HepG2 (cell line): ENCODE measurements around the gene INTS7. TPM values are rescaled to one million over a fixed set of nuclear protein-coding genes. Genes with fewer than 3 reads are reported as not detected.

Source experiments
- ATAC-seq: fragments of 200-7000 bp; cut with Tn5 transposase; 3 replicates; pipeline ENCODE4 v1.9.1; 2020; ENCODE audit warnings: mild to moderate bottlenecking, moderate library complexity
- BruUV-seq: library from RNA; stranded (reverse); fragments of 400-500 nt; replicated peaks from 2 replicates; lab custom pipeline; 2021; lab: Mats Ljungman, UMichigan
- CTCF ChIA-PET: fragments of 300-600 bp; formaldehyde crosslinking; extraction: SDS; loops from one replicate; lab custom pipeline; 2021; ENCODE audit warnings: low total read pairs, inconsistent platforms, low intra/inter-chr PET ratio; lab: Yijun Ruan, JAX
- POLR2A ChIA-PET: fragments of 350-600 bp; sonication (Branson Sonifier 250); formaldehyde crosslinking; loops from one replicate; lab custom pipeline; 2020; ENCODE audit warnings: antibody characterized with exemption, inconsistent platforms; lab: Yijun Ruan, JAX
- DNase-seq: peaks from one replicate; pipeline ENCODE4 v3.0.0-alpha.2; 2015; ENCODE audit warnings: low spot score
- FAIRE-seq: peaks from 3 replicates; lab custom pipeline; 2011; peaks lifted over from hg19 to GRCh38; lab: Jason Lieb, UNC
- H2AFZ ChIP-seq: one replicate; pipeline ENCODE4 v1.6.1; 2011; ENCODE audit warnings: low read length, inconsistent platforms
- H3K27ac ChIP-seq: fragments of 300-600 bp; 3 replicates; pipeline ENCODE4 v1.8.0; 2011; ENCODE audit warnings: mixed run types, mild to moderate bottlenecking, mixed read lengths, low read length, inconsistent platforms; ENCODE audit not compliant: insufficient read depth; ENCODE audit errors: extremely low read length
- H3K27me3 ChIP-seq, 2 experiments: fragments of 200-600 bp in 1 of 2; 2 replicates in 1 of 2; 3 replicates in 1 of 2; pipeline versions ENCODE4 v1.6.0 to v1.8.0; 2011; ENCODE audit warnings: low read length in 2 of 2, mild to moderate bottlenecking in 2 of 2, moderate library complexity in 2 of 2, inconsistent platforms in 1 of 2; ENCODE audit not compliant: insufficient read depth in 2 of 2, control insufficient read depth in 1 of 2
- H3K36me3 ChIP-seq, 2 experiments: fragments of 200-600 bp in 1 of 2; replicated peaks in 1 of 2; 2 replicates in 1 of 2; 3 replicates in 1 of 2; pipeline versions ENCODE4 v1.5.1 to v1.8.0; 2011; ENCODE audit warnings: low read length in 2 of 2, inconsistent platforms in 1 of 2; ENCODE audit not compliant: insufficient read depth in 2 of 2, control insufficient read depth in 1 of 2
- H3K4me1 ChIP-seq: 2 replicates; pipeline ENCODE4 v1.5.1; 2012; ENCODE audit warnings: low read length, inconsistent platforms; ENCODE audit not compliant: insufficient read depth
- H3K4me2 ChIP-seq: 2 replicates; pipeline ENCODE4 v1.6.0; 2011; ENCODE audit warnings: low read depth, low read length, inconsistent platforms
- H3K4me3 ChIP-seq, 3 experiments: fragments of 200-600 bp in 1 of 3; sonication (generic), shearing (Covaris generic) in 1 of 3; replicated peaks in 1 of 3; 2 replicates each; pipeline ENCODE4 v1.5.1; 2011 to 2016; ENCODE audit warnings: low read length in 3 of 3, inconsistent platforms in 2 of 3, low read depth in 2 of 3, mild to moderate bottlenecking in 2 of 3, control low read depth in 1 of 3, mixed read lengths in 1 of 3; ENCODE audit not compliant: insufficient read depth in 1 of 3
- H3K79me2 ChIP-seq: one replicate; pipeline ENCODE4 v1.6.1; 2011; ENCODE audit warnings: low read length, inconsistent platforms; ENCODE audit not compliant: insufficient read depth
- H3K9ac ChIP-seq: 2 replicates; pipeline ENCODE4 v1.6.0; 2011; ENCODE audit warnings: mild to moderate bottlenecking, low read depth, low read length, inconsistent platforms; ENCODE audit not compliant: insufficient read depth
- H3K9me3 ChIP-seq: 2 replicates; pipeline ENCODE4 v1.5.1; 2012; ENCODE audit warnings: mild to moderate bottlenecking, low read length
- H4K20me1 ChIP-seq: 2 replicates; pipeline ENCODE4 v1.6.0; 2011; ENCODE audit warnings: inconsistent platforms, mild to moderate bottlenecking, low read length, moderate library complexity; ENCODE audit not compliant: insufficient read depth
- FOXA3 ChIP-seq: IDR thresholded peaks from 2 replicates; pipeline ENCODE4 v1.6.1; 2016; ENCODE audit warnings: missing genetic modification reagents, missing compliant biosample characterization
- JUND ChIP-seq: sonication (generic); formaldehyde crosslinking; IDR thresholded peaks from 2 replicates; pipeline ENCODE4 v1.8.0; 2022; ENCODE audit warnings: mild to moderate bottlenecking, missing genetic modification reagents
- RFXAP ChIP-seq: sonication (generic); formaldehyde crosslinking; IDR thresholded peaks from 2 replicates; pipeline ENCODE4 v1.4.0; 2020; ENCODE audit warnings: missing genetic modification reagents, borderline replicate concordance
- SATB2 ChIP-seq: sonication (generic); formaldehyde crosslinking; IDR thresholded peaks from 2 replicates; pipeline ENCODE4 v1.5.0; 2020; ENCODE audit warnings: missing genetic modification reagents
- SMC3 ChIP-seq: IDR thresholded peaks from 2 replicates; pipeline ENCODE4 v1.6.1; 2011; ENCODE audit warnings: low read length, improper control_type of control experiment
- ZIK1 ChIP-seq: sonication (generic); formaldehyde crosslinking; IDR thresholded peaks from 2 replicates; pipeline ENCODE4 v1.5.0; 2020; ENCODE audit warnings: mild to moderate bottlenecking, low read depth, missing genetic modification reagents, borderline replicate concordance
- WGBS: methylation state at CpG from one replicate; pipeline ENCODE4 v1.1.6; 2017; ENCODE audit warnings: low lambda C conversion rate; 5-methylcytosine and 5-hydroxymethylcytosine counted together
- in situ Hi-C: cut with HindIII; loops from 2 replicates; pipeline ENCODE4 v1.10.0; 2017; ENCODE audit warnings: low pct_unique_long_range_greater_than_20kb; ENCODE audit not compliant: extremely low pct_ligation_motif_present
- intact Hi-C: fragments of 100-400 bp; cut with micrococcal nuclease; formaldehyde crosslinking; loops from one replicate; pipeline ENCODE4 v1.10.0; 2022; ENCODE audit not compliant: unreplicated experiment
- polyA plus RNA-seq, 8 experiments: library from polyadenylated mRNA; depleted of rRNA in 3 of 8; stranded (reverse) in 7 of 8; unstranded in 1 of 8; fragments of >200 nt; fragmentation: Illumina TruSeq in 4 of 8; extraction: Trizol in 4 of 8; gene quantifications; 2 replicates each; pipeline versions ENCODE4 v1.2.1 to v1.2.3, GENCODE V29; 2011 to 2016; ENCODE audit warnings: low read depth in 4 of 8, missing spikeins in 1 of 8, mixed read lengths in 1 of 8; ENCODE audit not compliant: insufficient read depth in 1 of 8
- total RNA-seq, 5 experiments: library from RNA; depleted of rRNA; stranded (reverse); fragments of >200 nt; fragmentation: Illumina TruSeq; extraction: Trizol; gene quantifications; 2 replicates each; pipeline ENCODE4 v1.2.3, GENCODE V29; 2016; ENCODE audit warnings: low read depth in 1 of 5
- TF ChIP-seq, protein P1 (sequence below): IDR thresholded peaks from 2 replicates; pipeline ENCODE4 v1.6.1; 2018; ENCODE audit warnings: missing genetic modification reagents, mild to moderate bottlenecking, missing compliant biosample characterization
- TF ChIP-seq, protein P2 (sequence below): sonication (generic); formaldehyde crosslinking; IDR thresholded peaks from 2 replicates; pipeline ENCODE4 v1.4.0; 2020; ENCODE audit warnings: mild to moderate bottlenecking, missing genetic modification reagents

INTS7 gene
- total and polyA plus RNA-seq, 2 of the 13 experiments (the other 11 are each of a cell fraction or from before 2014, with no cell fraction given): 18.3 to 22.4 TPM

DNA sequence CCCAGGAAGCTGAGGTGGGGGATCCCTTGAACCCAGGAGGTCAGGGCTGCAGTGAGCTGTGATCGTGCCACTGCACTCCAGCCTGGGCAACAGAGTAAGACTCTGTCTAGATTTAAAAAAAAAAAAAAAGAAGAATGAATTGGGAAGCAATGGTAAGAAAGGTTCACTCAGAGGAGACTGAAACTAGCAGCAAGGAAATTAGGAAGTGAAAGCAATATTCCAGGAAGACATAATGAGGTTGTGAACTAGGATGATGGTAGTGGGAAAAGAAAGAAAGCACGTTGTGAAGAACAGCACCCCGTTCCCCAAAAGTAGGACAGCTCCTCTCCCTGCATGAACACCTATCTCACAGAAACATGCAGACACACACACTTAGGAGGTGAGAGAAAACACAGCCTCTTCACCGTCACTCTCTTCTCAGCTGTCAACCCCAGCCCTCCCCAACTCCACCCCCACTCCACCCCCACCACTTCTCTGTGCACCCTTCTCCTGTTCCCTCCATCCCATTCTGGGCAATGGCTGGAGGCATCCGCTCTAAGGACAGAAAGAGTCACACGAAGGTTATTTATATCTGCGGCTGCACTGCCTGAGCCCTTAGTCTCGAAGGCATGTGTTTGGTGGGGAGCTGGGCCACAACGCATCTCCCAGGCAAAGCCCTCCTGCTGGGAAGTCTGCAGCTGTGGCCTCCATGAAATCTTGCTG lies 103.0 kb downstream of the INTS7 start:
- Histone ChIP-seq H3K36me3 (no peaks in the 10 kb centered on the region), H3K27ac (no peak overlapping the region), H3K79me2 (no peaks in the 10 kb centered on the region), H3K9ac (no peak overlapping the region), H2AFZ (no peak overlapping the region), H4K20me1 (no peaks in the 10 kb centered on the region), H3K4me1 (peaks cover 28% of the 10 kb centered on the region), H3K4me2 (no peak overlapping the region), H3K27me3 (no peaks in the 10 kb centered on the region), H3K4me3 (no peak overlapping the region), H3K9me3 (no peaks in the 10 kb centered on the region)
- ChIA-PET CTCF (no interaction called here), POLR2A (no interaction called here)
- no TSS peak for BruUV-seq
- intact Hi-C loops (no loop called here), in situ Hi-C loops (no loop called here)
- TF ChIP-seq JUND: no peak
- TF ChIP-seq SATB2 (CRISPR knock-in tag): no peak
- TF ChIP-seq RFXAP (CRISPR knock-in tag): no peak
- TF ChIP-seq SMC3: no peak
- TF ChIP-seq, protein P1, sequence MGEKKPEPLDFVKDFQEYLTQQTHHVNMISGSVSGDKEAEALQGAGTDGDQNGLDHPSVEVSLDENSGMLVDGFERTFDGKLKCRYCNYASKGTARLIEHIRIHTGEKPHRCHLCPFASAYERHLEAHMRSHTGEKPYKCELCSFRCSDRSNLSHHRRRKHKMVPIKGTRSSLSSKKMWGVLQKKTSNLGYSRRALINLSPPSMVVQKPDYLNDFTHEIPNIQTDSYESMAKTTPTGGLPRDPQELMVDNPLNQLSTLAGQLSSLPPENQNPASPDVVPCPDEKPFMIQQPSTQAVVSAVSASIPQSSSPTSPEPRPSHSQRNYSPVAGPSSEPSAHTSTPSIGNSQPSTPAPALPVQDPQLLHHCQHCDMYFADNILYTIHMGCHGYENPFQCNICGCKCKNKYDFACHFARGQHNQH (CRISPR knock-in tag): no peak
- no peak for TF ChIP-seq ZIK1
- no peak for TF ChIP-seq FOXA3 (CRISPR knock-in tag)
- TF ChIP-seq, protein P2, sequence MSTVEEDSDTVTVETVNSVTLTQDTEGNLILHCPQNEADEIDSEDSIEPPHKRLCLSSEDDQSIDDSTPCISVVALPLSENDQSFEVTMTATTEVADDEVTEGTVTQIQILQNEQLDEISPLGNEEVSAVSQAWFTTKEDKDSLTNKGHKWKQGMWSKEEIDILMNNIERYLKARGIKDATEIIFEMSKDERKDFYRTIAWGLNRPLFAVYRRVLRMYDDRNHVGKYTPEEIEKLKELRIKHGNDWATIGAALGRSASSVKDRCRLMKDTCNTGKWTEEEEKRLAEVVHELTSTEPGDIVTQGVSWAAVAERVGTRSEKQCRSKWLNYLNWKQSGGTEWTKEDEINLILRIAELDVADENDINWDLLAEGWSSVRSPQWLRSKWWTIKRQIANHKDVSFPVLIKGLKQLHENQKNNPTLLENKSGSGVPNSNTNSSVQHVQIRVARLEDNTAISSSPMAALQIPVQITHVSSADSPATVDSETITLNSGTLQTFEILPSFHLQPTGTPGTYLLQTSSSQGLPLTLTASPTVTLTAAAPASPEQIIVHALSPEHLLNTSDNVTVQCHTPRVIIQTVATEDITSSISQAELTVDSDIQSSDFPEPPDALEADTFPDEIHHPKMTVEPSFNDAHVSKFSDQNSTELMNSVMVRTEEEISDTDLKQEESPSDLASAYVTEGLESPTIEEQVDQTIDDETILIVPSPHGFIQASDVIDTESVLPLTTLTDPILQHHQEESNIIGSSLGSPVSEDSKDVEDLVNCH (CRISPR knock-in tag): no peak
- 67% methylated on average over 9 of the region's 9 CpGs for WGBS
- no peak for DNase-seq
- FAIRE-seq: no peak
- ATAC-seq: no peak
